Endodermal cell (in vitro differentiated cells): Measurements from ENCODE around the gene BAIAP2. TPM values are rescaled to one million over a fixed set of nuclear protein-coding genes. Genes with fewer than 3 reads are reported as not detected.

Experiments
- DNase-seq: peaks from one replicate; pipeline ENCODE4 v3.0.0-alpha.2; 2017
- H3K27ac ChIP-seq: 2 replicates; pipeline ENCODE4 v1.5.1; 2013; ENCODE audit warnings: mild to moderate bottlenecking, low read depth, low read length, moderate library complexity
- H3K27me3 ChIP-seq: 2 replicates; pipeline ENCODE4 v1.6.1; 2013; ENCODE audit warnings: mild to moderate bottlenecking, low read length, moderate library complexity; ENCODE audit not compliant: insufficient read depth, control insufficient read depth, poor library complexity, severe bottlenecking
- H3K36me3 ChIP-seq: 2 replicates; pipeline ENCODE4 v1.7.0; 2013; ENCODE audit warnings: mild to moderate bottlenecking, low read length, moderate library complexity; ENCODE audit not compliant: control insufficient read depth, insufficient read depth
- H3K4me1 ChIP-seq: one replicate; pipeline ENCODE4 v1.7.0; 2013; ENCODE audit warnings: low read length; ENCODE audit not compliant: control insufficient read depth, insufficient read depth
- H3K4me3 ChIP-seq: 2 replicates; pipeline ENCODE4 v1.5.1; 2013; ENCODE audit warnings: mild to moderate bottlenecking, low read length, moderate library complexity
- H3K9ac ChIP-seq: 2 replicates; pipeline ENCODE4 v1.6.1; 2013; ENCODE audit warnings: mild to moderate bottlenecking, low read length, moderate library complexity; ENCODE audit not compliant: poor library complexity, severe bottlenecking; ENCODE audit errors: extremely low read depth
- H3K9me3 ChIP-seq: 2 replicates; pipeline ENCODE4 v1.6.1; 2013; ENCODE audit warnings: mild to moderate bottlenecking, low read length, moderate library complexity; ENCODE audit not compliant: control insufficient read depth
- H3K27ac Mint-ChIP-seq: 2 replicates; pipeline ENCODE4 v1.8.0; 2020; ENCODE audit warnings: mixed read lengths
- H3K27me3 Mint-ChIP-seq: 2 replicates; pipeline ENCODE4 v1.8.0; 2021; ENCODE audit warnings: mild to moderate bottlenecking, mixed read lengths; ENCODE audit not compliant: insufficient read depth
- H3K36me3 Mint-ChIP-seq: 2 replicates; pipeline ENCODE4 v1.8.0; 2020; ENCODE audit warnings: low read depth, mixed read lengths
- H3K4me1 Mint-ChIP-seq: 2 replicates; pipeline ENCODE4 v1.8.0; 2020; ENCODE audit warnings: mixed read lengths
- H3K4me3 Mint-ChIP-seq: 2 replicates; pipeline ENCODE4 v1.8.0; 2020; ENCODE audit warnings: mild to moderate bottlenecking, moderate library complexity, mixed read lengths
- H3K9me3 Mint-ChIP-seq: 2 replicates; pipeline ENCODE4 v1.8.0; 2020; ENCODE audit warnings: mild to moderate bottlenecking, mixed read lengths
- CTCF ChIP-seq: fragments of 200-600 bp; sonication (generic); conservative IDR thresholded peaks from 2 replicates; pipeline ENCODE4 v1.5.0; 2021; ENCODE audit warnings: antibody characterized with exemption, mild to moderate bottlenecking
- WGBS, 2 experiments: methylation state at CpG; one replicate each; pipeline versions ENCODE4 v1.1.5 to v1.1.7; 2013; ENCODE audit warnings: missing lambda C conversion rate in 2 of 2, mixed read lengths in 1 of 2; ENCODE audit not compliant: insufficient coverage in 1 of 2, insufficient read length in 1 of 2; 5-methylcytosine and 5-hydroxymethylcytosine counted together
- total RNA-seq, 2 donors: library from RNA; stranded (reverse); fragmentation: NEBNext Ultra II Directional in 1 of 2; extraction: Animal tissue kit (Norgen Biotek cat#: 25700) in 1 of 2; gene quantifications; 2 replicates in 1 of 2; 3 replicates in 1 of 2; pipeline ENCODE4 v1.2.1, GENCODE V29; 2021

BAIAP2 gene
- total RNA-seq, 2 donors from 2014 or later = 24.9 to 32.7 TPM

- Mint-ChIP-seq H3K27ac (no peak overlapping the region), H3K9me3 (no peaks in the 10 kb centered on the region), H3K4me1 (no peaks in the 10 kb centered on the region), H3K4me3 (no peak overlapping the region), H3K27me3 (no peaks in the 10 kb centered on the region), H3K36me3 (no peaks in the 10 kb centered on the region)
- no peaks in the 10 kb centered on the region for H3K27me3 ChIP-seq
- WGBS, 2 experiments = 89 to 100% methylated on average over 9 to 29 of the region's 34 CpGs
- H3K9me3 ChIP-seq = no peaks in the 10 kb centered on the region
- no peak overlapping the region for H3K9ac ChIP-seq
- H3K27ac ChIP-seq = no peak overlapping the region
- H3K36me3 ChIP-seq = no peaks in the 10 kb centered on the region
- no peaks in the 10 kb centered on the region for H3K4me1 ChIP-seq
- no peak overlapping the region for H3K4me3 ChIP-seq
- TF ChIP-seq CTCF = no peak
- no peak for DNase-seq
Measured at GRCh38 chr17:81126281-81127132, 91.6 kb downstream of the BAIAP2 start.

GRCh38 chr17:81127133-81127455, 92.1 kb downstream of the BAIAP2 start:
- Mint-ChIP-seq H3K36me3 (no peaks in the 10 kb centered on the region), H3K4me1 (no peaks in the 10 kb centered on the region)

GRCh38 chr17:81127526-81128177, 92.7 kb downstream of the BAIAP2 start:
- no peak overlapping the region for H3K27ac Mint-ChIP-seq
- no peak overlapping the region for H3K27ac ChIP-seq
- H3K36me3 Mint-ChIP-seq = no peaks in the 10 kb centered on the region
- H3K9ac ChIP-seq = no peak overlapping the region
- H3K4me3 Mint-ChIP-seq = no peak overlapping the region
- no peaks in the 10 kb centered on the region for H3K9me3 Mint-ChIP-seq
- no peak overlapping the region for H3K4me3 ChIP-seq
- TF ChIP-seq CTCF = no peak
- H3K9me3 ChIP-seq = no peaks in the 10 kb centered on the region
- DNase-seq = no peak
- 86 to 90% methylated on average over 15 to 25 of the region's 25 CpGs for WGBS, 2 experiments
- H3K4me1 Mint-ChIP-seq = no peaks in the 10 kb centered on the region
- no peaks in the 10 kb centered on the region for H3K27me3 Mint-ChIP-seq
- no peaks in the 10 kb centered on the region for H3K36me3 ChIP-seq
- no peaks in the 10 kb centered on the region for H3K4me1 ChIP-seq
- no peaks in the 10 kb centered on the region for H3K27me3 ChIP-seq

More at GRCh38 chr17:81127133-81127455, 92.1 kb downstream of the BAIAP2 start:
- Histone ChIP-seq H3K9me3 (no peaks in the 10 kb centered on the region), H3K27ac (no peak overlapping the region), H3K36me3 (no peaks in the 10 kb centered on the region), H3K4me3 (no peak overlapping the region), H3K27me3 (no peaks in the 10 kb centered on the region), H3K4me1 (no peaks in the 10 kb centered on the region), H3K9ac (no peak overlapping the region)
- 77% methylated on average over 4 of the region's 5 CpGs; no CpG with 5 or more reads in 1 of the 2 experiments for WGBS, 2 experiments
- H3K4me3 Mint-ChIP-seq = no peak overlapping the region
- no peak for TF ChIP-seq CTCF
- no peak for DNase-seq
- no peaks in the 10 kb centered on the region for H3K9me3 Mint-ChIP-seq
- H3K27ac Mint-ChIP-seq = no peak overlapping the region
- H3K27me3 Mint-ChIP-seq = no peaks in the 10 kb centered on the region
